Mesothelial cell of epicardium (in vitro differentiated cells): ENCODE results near the gene CA5A. TPM values are rescaled to one million over a fixed set of nuclear protein-coding genes. Genes with fewer than 3 reads are reported as not detected.
"Not testable (repeated sequence)": the region's sequence is repeated elsewhere in the genome, so short reads cannot be mapped to it uniquely, and the experiment has no call there.

ENCODE experiments used
- DNase-seq, 2 experiments: peaks; one replicate each; pipeline ENCODE4 v3.0.0; 2021; ENCODE audit warnings: low spot score in 2 of 2; ENCODE audit not compliant: unreplicated experiment in 2 of 2
- H3K27ac Mint-ChIP-seq: 2 replicates; pipeline ENCODE4 v1.8.0; 2021; ENCODE audit warnings: mixed read lengths
- H3K27me3 Mint-ChIP-seq: 2 replicates; pipeline ENCODE4 v1.8.0; 2021; ENCODE audit warnings: low read depth, mixed read lengths
- H3K36me3 Mint-ChIP-seq: 2 replicates; pipeline ENCODE4 v1.8.0; 2021; ENCODE audit warnings: mixed read lengths
- H3K4me1 Mint-ChIP-seq: 2 replicates; pipeline ENCODE4 v1.8.0; 2021; ENCODE audit warnings: mixed read lengths
- H3K4me3 Mint-ChIP-seq: 2 replicates; pipeline ENCODE4 v1.8.0; 2021; ENCODE audit warnings: mild to moderate bottlenecking, moderate library complexity, mixed read lengths
- H3K9me3 Mint-ChIP-seq: 2 replicates; pipeline ENCODE4 v1.8.0; 2021; ENCODE audit warnings: mixed read lengths
- total RNA-seq: library from RNA; stranded (reverse); gene quantifications from 3 replicates; pipeline ENCODE4 v1.2.1, GENCODE V29; 2021
- TF ChIP-seq, protein P1 (sequence below): fragments of 200-600 bp; sonication (generic); IDR thresholded peaks from one replicate; pipeline ENCODE4 v1.5.0; 2021; ENCODE audit warnings: antibody characterized with exemption; ENCODE audit not compliant: unreplicated experiment

The CA5A gene
- total RNA-seq, 1 donor from 2014 or later, result not detected

DNA sequence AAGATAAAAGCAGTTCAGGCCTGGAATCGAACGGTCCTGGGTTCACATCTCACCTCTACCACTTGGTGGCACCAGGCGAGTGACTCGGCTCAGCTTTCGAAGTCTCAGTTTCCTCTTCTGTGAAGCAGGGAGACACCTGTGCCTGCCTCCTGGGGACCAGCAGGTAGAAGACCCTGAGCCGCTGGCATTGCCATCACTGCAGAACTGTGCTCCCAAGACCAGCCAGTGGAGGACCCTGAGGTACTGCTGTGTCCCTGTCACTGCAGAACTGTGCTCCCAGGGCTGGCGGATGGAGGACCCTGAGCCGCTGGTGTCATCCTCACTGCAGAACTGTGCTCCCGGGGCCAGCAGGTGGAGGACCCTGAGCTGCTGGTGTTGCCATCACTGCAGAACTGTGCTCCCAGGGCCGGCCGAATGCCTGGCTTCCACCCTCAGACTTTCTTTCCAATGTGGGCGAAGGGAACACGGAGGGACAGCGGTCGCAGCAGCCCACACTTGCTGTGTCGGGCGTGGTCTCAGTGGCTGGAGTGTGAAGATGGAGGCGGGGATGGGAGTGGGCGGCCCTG is 58.3 kb downstream of the CA5A start:
- DNase-seq, result no peak
- Mint-ChIP-seq H3K36me3 (no peaks in the 10 kb centered on the region), H3K9me3 (no peaks in the 10 kb centered on the region), H3K4me3 (no peak overlapping the region), H3K4me1 (peaks cover 33% of the 10 kb centered on the region), H3K27ac (no peak overlapping the region), H3K27me3 (peaks cover 8% of the 10 kb centered on the region)
- TF ChIP-seq, protein P1, sequence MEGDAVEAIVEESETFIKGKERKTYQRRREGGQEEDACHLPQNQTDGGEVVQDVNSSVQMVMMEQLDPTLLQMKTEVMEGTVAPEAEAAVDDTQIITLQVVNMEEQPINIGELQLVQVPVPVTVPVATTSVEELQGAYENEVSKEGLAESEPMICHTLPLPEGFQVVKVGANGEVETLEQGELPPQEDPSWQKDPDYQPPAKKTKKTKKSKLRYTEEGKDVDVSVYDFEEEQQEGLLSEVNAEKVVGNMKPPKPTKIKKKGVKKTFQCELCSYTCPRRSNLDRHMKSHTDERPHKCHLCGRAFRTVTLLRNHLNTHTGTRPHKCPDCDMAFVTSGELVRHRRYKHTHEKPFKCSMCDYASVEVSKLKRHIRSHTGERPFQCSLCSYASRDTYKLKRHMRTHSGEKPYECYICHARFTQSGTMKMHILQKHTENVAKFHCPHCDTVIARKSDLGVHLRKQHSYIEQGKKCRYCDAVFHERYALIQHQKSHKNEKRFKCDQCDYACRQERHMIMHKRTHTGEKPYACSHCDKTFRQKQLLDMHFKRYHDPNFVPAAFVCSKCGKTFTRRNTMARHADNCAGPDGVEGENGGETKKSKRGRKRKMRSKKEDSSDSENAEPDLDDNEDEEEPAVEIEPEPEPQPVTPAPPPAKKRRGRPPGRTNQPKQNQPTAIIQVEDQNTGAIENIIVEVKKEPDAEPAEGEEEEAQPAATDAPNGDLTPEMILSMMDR, result no peak

DNA sequence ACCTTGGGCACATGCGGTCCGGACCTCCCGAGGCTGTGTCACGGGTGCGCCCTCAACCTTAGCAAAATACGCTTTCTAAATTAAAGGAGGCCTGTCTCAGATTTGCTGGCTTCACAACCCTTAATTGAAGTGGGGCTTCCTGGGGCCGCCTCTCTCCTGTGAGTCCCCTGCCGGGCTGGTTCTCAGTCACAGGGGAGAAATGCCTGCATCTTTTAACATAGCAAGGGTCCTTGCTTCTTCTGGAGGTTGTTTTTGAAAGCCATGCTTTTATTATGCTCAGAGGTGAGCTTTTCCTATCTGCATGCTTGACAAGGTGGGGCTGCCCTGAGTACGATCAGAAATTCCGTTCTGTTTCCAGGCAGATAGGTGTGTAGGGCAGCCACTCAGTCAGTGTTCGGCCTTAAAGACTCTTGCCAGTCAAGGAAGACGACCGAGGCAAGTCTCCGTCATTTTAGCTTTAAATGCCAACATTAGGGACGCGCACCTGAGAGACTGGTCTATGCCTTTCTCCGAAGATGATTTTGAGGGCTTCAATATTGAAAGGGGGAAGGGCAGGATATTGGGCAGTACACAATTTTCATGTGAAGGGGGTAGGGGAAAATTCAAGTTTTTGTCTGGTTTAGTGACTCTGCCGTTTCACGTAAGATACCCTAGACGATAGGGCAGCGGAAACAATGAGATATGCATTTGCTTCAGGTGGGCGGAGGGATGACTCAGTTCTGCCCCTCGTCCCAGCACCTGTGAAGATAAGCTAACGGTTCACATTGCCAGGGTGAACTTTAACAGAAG is 61.5 kb downstream of the CA5A start:
- Mint-ChIP-seq H3K4me3 (no peak overlapping the region), H3K27me3 (peaks cover 7% of the 10 kb centered on the region), H3K36me3 (no peaks in the 10 kb centered on the region), H3K9me3 (no peaks in the 10 kb centered on the region), H3K4me1 (peaks cover 38% of the 10 kb centered on the region), H3K27ac (no peak overlapping the region)
- TF ChIP-seq, protein P1, result no peak
- no peak for DNase-seq

DNA sequence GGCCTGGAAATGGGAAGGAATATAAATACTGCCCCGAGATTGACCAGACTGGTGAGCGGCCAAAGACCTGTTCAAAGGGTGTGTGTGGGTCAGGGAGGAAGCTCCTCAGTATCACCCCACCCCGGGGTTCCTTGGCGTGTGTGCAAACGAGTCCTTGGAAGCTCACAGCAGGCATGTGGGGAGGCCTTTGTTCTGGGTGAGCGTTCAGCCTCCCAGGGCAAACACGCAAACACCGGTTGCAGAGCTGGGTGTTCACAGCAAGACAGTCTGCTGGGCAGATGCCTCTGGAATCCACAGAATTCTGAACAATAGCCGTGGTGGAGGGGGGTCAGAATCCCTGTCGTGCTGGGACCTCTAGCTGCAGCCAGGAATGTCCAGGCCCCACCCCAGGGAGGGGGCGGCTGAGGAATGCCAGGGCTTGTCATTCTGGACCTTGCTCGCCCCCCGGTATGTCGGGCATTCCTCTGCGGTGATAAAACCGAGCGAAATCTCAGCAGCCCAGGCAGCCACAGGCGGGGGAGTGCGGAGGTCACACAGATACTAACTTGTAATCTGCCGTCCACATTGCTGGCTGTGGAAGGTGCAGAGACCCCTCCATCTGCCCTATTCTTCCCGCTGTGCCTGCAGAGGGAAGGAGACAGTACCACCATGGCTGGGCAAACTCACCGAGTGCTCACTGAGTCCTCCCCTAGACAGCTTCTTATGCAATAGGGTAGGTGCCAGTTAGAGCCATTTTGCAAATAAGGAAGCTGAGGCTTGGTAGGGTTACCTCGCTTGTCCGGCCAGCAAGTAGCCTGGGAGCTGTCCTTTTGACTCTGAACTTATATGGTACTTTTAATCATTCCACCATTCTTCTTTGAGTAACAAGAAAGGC is 65.7 kb downstream of the CA5A start:
- not testable (repeated sequence) for H3K36me3 Mint-ChIP-seq, H3K9me3 Mint-ChIP-seq
- H3K4me3 Mint-ChIP-seq, result peak overlapping the region; percentile 50
- H3K27ac Mint-ChIP-seq, result peak overlapping the region; percentile 95
- DNase-seq, result peak in 1 of 2 experiments; percentile 69
- H3K4me1 Mint-ChIP-seq, result peaks cover 60% of the 10 kb centered on the region
- H3K27me3 Mint-ChIP-seq, result peaks cover 28% of the 10 kb centered on the region

DNA sequence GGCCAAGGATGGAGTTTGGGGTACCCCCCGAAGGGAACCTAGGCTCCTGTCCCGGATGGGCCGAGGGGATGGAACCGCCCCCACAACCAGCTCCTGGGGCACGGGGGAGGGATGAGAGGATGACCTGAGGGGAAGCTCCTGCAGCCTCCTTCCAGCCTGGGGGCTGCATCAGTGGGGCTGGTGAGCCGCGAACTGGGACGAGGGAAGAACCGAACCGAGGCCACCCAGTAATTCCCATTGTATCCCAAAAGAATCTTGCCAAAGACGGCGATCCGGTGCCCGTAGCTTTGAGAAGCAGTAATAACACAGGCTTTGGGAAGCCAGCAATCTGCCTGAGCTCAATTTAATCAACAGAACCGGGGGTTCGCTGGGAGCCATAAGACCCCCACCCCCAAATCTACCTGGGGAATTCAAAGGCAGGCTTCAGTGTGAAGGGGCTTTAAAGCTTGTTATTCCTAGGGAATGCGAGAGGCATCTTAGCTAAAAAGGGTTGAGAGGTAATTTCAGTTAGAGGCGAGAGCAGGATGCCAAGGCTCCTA is 66.4 kb downstream of the CA5A start:
- H3K27me3 Mint-ChIP-seq, result peaks cover 24% of the 10 kb centered on the region
- H3K27ac Mint-ChIP-seq, result peak overlapping the region; percentile 95
- not testable (repeated sequence) for H3K36me3 Mint-ChIP-seq, DNase-seq, H3K9me3 Mint-ChIP-seq
- peaks cover 60% of the 10 kb centered on the region for H3K4me1 Mint-ChIP-seq
- H3K4me3 Mint-ChIP-seq, result peak overlapping the region; percentile 50

DNA sequence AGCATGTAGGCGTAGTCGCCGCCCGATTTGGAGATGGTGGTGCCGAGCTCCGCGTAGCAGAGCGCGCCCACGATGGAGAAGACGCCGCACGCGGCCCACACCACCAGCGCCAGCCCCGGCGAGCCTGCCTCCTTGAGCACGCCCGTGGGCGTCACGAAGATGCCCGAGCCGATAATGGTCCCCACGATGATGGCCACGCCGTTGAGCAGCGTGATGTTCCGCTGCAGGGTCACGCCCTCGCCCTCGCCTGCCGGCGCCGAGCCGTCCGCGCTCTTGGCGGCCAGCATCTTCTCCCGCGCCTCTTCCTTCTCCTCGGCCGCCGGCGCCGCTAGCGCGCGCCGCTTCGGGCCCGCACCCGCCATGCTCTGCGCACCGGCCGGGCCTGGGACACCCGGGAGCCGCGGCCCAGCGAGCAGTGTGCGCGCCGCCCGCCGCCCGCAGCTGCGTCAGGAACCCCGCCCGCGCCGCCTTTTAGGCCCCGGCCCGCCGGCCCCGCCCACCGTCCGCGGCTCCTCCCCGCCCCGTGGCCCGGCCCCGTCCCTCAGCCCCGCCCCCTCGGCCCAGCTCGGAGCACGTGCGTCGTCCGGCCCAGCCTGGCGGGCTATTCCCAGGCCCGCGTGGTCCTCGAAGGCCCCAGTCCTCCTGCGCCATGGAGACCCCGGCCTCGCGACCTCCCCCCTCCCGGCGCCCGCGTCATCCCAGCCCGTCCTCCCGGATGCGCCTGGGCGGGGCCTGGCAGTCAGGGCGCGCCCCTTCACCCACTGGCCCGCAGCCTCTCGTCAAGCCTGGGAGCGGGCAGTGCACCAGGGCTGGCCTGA is 67.1 kb downstream of the CA5A start, which contains the start of gene SLC7A5:
SLC7A5 (minus strand) TSS at position 447 of the 818 bp plus-strand sequence; CDS start at position 362, 85 bp downstream.
- H3K9me3 Mint-ChIP-seq, H3K36me3 Mint-ChIP-seq: not testable (repeated sequence)
- Mint-ChIP-seq H3K27me3 (peaks cover 21% of the 10 kb centered on the region), H3K4me3 (peak within 1 kb of the TSS; percentile 77), H3K4me1 (peaks cover 59% of the 10 kb centered on the region), H3K27ac (peak within 1 kb of the TSS; percentile 95)
- peak; percentile 65 to 82 for DNase-seq

DNA sequence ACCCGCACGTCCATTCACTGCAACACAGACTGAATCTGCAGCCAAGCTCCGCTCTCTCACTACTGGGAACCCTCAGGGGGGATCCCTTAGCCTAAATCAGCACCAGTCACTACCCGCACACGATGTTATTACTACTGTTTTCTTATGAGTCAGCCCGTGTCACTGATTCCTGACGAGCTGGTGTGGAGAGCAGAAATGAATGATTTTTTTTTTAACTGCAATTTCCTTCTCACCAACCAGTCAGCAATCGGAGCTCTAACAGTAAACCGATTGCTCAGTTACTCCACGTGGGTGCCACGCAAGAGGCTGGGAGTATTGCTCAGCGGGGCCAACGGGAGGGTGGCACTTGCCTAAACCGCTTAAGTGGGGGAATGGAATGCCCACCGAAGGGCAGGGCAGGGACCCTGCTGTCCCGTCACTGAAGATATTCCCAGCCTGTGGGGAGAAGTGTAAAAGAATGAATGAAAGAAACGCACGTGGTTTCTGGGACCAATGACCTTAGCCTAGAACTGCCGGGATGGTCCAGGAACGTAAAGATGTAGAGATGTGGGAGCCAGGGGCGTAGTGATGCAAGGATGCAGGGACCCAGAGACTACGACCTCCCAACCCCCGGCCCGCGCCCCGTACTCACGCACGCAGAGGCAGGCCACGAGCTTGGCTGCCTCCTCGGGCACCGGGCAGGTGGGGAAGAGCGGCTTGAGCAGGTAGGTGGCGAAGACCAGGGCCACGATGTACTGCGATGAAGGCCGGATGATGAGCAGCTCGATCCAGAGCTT is 67.9 kb downstream of the CA5A start:
- DNase-seq, H3K9me3 Mint-ChIP-seq, H3K36me3 Mint-ChIP-seq: not testable (repeated sequence)
- Mint-ChIP-seq H3K4me1 (peaks cover 60% of the 10 kb centered on the region), H3K27ac (peak overlapping the region; percentile 87), H3K27me3 (peaks cover 21% of the 10 kb centered on the region), H3K4me3 (peak overlapping the region; percentile 77)

DNA sequence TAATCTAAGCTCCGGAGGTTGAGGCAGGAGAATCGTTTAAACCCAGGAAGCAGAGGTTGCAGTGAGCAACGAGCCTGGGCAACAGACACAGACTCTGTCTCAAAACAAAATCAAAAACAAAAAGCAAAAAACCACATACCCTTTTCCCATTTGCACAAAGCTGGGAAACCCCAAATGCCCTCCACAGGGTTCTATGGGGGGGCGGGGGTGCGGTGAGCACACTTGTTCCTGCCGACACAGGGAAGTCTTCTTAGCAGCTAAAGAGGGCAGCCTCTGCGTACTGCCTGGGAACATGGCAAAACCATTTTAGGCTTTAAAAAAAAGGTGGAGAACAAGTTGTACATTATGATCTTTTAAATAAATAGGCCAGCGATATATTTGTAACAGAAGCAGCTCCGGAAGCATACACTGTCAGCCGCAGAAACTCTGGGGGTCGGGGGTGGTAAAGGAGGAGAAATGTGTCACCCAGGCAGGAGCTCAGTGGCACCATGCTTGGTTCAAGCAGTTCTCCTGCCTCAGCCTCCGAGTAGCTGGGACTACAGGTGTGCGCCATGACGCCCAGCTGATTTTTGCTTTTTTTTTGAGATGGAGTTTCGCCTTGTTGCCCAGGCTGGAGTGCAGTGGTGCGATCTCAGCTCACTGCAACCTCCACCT is 70.3 kb downstream of the CA5A start:
- H3K27ac Mint-ChIP-seq, result peak overlapping the region; percentile 39
- H3K27me3 Mint-ChIP-seq, result peaks cover 21% of the 10 kb centered on the region
- H3K4me3 Mint-ChIP-seq, result peak overlapping the region; percentile 34
- not testable (repeated sequence) for H3K36me3 Mint-ChIP-seq, DNase-seq, H3K9me3 Mint-ChIP-seq
- peaks cover 52% of the 10 kb centered on the region for H3K4me1 Mint-ChIP-seq
